ENCODE results near the gene PBX1.
A peak's percentile ranks its signal among the peaks of the same experiment; 100 is the strongest.

PBX1 gene

DNA sequence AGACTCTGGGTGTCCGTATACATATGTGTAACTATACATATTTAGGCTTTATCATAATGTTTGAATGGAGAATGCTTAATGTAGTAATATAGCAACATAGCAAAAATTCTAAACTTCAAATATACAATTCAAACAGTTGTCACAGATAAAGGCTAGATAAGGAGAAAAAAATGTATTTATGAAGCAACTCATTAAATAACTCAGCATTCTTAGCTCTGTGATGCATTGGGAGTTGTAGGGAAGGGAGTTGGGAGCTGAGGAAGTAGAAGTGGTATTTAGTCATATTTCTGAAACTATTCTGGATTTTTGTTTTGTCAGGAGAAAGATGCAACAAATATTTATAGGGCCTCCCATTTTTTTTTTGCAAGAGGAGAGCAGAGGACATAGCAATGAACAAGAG lies 197.8 kb downstream of the PBX1 start:
- H3K36me3 Mint-ChIP-seq: no peaks in the 10 kb centered on the region
- no peaks in the 10 kb centered on the region for H3K4me1 Mint-ChIP-seq
- ATAC-seq: no peak
- no peak for DNase-seq (ENCODE audit: low spot score in 2 of 2)
- H3K27ac Mint-ChIP-seq: no peak overlapping the region
- no peak overlapping the region for H3K4me3 Mint-ChIP-seq
- peaks cover 4% of the 10 kb centered on the region for H3K9me3 Mint-ChIP-seq

GRCh38 chr1:164757625-164758024 lies 198.6 kb downstream of the PBX1 start:
- no peak overlapping the region for H3K27ac Mint-ChIP-seq
- DNase-seq (ENCODE audit: low spot score in 2 of 2) (no peak), ATAC-seq (no peak)
- H3K4me1 Mint-ChIP-seq: no peaks in the 10 kb centered on the region
- no peak overlapping the region for H3K4me3 Mint-ChIP-seq
- H3K36me3 Mint-ChIP-seq: no peaks in the 10 kb centered on the region
- H3K9me3 Mint-ChIP-seq: peaks cover 4% of the 10 kb centered on the region

GRCh38 chr1:164759144-164759920 lies 200.3 kb downstream of the PBX1 start:
- no peaks in the 10 kb centered on the region for H3K36me3 Mint-ChIP-seq
- no peak overlapping the region for H3K4me3 Mint-ChIP-seq
- DNase-seq (ENCODE audit: low spot score in 2 of 2) (no peak), ATAC-seq (no peak)
- H3K9me3 Mint-ChIP-seq: peaks cover 4% of the 10 kb centered on the region
- H3K4me1 Mint-ChIP-seq: no peaks in the 10 kb centered on the region
- no peak overlapping the region for H3K27ac Mint-ChIP-seq

DNA sequence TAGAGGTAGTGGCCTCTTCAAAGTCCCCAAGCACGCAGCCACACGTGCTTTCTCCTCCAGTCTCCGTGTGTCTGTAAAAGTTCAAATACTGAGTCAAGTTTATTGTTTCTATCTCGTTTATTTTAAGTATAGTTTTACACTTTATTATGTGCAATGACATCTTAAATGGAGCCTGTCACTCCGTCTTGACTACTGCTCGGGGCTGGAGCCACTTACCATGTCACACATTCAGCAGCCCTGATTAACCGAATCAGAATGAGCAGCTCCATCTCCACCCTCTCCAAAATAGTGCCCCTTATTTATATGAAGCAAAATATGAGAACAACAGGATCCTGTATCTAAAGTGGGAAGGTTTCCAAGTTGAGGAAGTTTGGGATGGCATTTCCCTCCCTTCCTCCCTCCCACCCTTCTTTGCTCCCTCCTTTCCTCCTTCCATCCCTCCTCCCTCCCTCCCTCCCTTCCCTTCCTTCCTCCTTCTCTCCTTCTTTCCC lies 201.0 kb downstream of the PBX1 start:
- DNase-seq (ENCODE audit: low spot score in 2 of 2) (no peak), ATAC-seq (no peak)
- Mint-ChIP-seq H3K4me1 (no peaks in the 10 kb centered on the region), H3K27ac (no peak overlapping the region), H3K9me3 (peaks cover 4% of the 10 kb centered on the region), H3K36me3 (no peaks in the 10 kb centered on the region), H3K4me3 (no peak overlapping the region)

- Mint-ChIP-seq H3K4me1 (no peaks in the 10 kb centered on the region), H3K27ac (no peak overlapping the region), H3K36me3 (no peaks in the 10 kb centered on the region), H3K4me3 (no peak overlapping the region), H3K9me3 (peaks cover 4% of the 10 kb centered on the region)
- DNase-seq (ENCODE audit: low spot score in 2 of 2): no peak
- ATAC-seq: no peak
Observed at GRCh38 chr1:164760569-164760968, 201.6 kb downstream of the PBX1 start.

GRCh38 chr1:164761009-164761408 lies 202.0 kb downstream of the PBX1 start:
- DNase-seq (ENCODE audit: low spot score in 2 of 2) (no peak), ATAC-seq (no peak)
- Mint-ChIP-seq H3K4me1 (no peaks in the 10 kb centered on the region), H3K4me3 (no peak overlapping the region), H3K9me3 (peaks cover 4% of the 10 kb centered on the region), H3K27ac (no peak overlapping the region), H3K36me3 (no peaks in the 10 kb centered on the region)

GRCh38 chr1:164763098-164763497 lies 204.1 kb downstream of the PBX1 start:
- Mint-ChIP-seq H3K9me3 (peaks cover 4% of the 10 kb centered on the region), H3K27ac (no peak overlapping the region), H3K36me3 (no peaks in the 10 kb centered on the region), H3K4me1 (no peaks in the 10 kb centered on the region), H3K4me3 (no peak overlapping the region)
- no peak for ATAC-seq
- DNase-seq (ENCODE audit: low spot score in 2 of 2): no peak

DNA sequence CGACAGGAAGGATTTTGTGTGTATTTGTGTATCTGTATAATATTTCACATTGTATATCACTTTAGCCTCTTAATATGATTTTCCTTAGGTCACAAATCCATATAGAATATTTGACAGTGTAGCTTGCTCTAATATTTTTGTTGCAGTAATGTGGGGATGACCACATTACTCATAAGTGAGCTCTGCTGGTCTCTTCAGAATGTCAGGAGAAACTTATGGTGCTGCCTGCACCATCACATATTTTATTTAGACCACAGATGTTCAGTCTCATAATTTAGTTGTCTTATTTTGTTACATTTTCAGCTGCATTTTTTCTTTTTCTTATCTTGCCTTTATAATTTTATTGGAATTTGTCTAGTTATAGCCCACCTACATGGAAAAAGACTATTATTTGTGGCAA lies 205.3 kb downstream of the PBX1 start:
- Mint-ChIP-seq H3K36me3 (no peaks in the 10 kb centered on the region), H3K27ac (no peak overlapping the region), H3K9me3 (peaks cover 4% of the 10 kb centered on the region), H3K4me3 (no peak overlapping the region), H3K4me1 (no peaks in the 10 kb centered on the region)
- DNase-seq (ENCODE audit: low spot score in 2 of 2) (no peak), ATAC-seq (no peak)

DNA sequence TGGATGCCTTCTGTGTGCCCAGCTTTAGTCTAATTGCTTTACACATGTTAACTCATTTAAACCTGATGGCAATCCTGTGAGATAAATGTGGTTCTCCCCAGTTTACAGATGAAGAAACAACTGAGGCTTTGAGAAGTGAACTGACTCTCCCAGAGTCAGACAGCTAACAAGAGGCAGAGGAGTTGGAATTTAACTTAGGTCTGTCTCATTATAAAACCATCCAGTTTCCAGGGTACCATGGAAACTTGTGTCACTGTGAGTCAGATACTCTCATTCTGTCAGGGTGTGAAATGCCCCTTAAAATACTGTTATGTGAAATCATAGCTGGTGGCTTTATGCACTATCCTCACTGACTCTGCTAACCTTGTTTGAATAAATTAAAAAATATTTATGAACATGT lies 206.6 kb downstream of the PBX1 start:
- ATAC-seq (peak; percentile 61), DNase-seq (ENCODE audit: low spot score in 2 of 2) (no peak)
- Mint-ChIP-seq H3K4me3 (no peak overlapping the region), H3K36me3 (no peaks in the 10 kb centered on the region), H3K4me1 (no peaks in the 10 kb centered on the region), H3K9me3 (peaks cover under 1% of the 10 kb centered on the region), H3K27ac (no peak overlapping the region)

- no peak for DNase-seq (ENCODE audit: low spot score in 2 of 2)
- no peak for ATAC-seq
- H3K9me3 Mint-ChIP-seq: no peaks in the 10 kb centered on the region
- H3K36me3 Mint-ChIP-seq: no peaks in the 10 kb centered on the region
- no peak overlapping the region for H3K4me3 Mint-ChIP-seq
- no peaks in the 10 kb centered on the region for H3K4me1 Mint-ChIP-seq
- no peak overlapping the region for H3K27ac Mint-ChIP-seq
Observed at GRCh38 chr1:164765992-164766720, 207.2 kb downstream of the PBX1 start.

- no peaks in the 10 kb centered on the region for H3K36me3 Mint-ChIP-seq
- no peak overlapping the region for H3K27ac Mint-ChIP-seq
- DNase-seq (ENCODE audit: low spot score in 2 of 2) (no peak), ATAC-seq (no peak)
- no peaks in the 10 kb centered on the region for H3K4me1 Mint-ChIP-seq
- H3K9me3 Mint-ChIP-seq: no peaks in the 10 kb centered on the region
- no peak overlapping the region for H3K4me3 Mint-ChIP-seq
Observed at GRCh38 chr1:164767752-164768402, 208.9 kb downstream of the PBX1 start.

DNA sequence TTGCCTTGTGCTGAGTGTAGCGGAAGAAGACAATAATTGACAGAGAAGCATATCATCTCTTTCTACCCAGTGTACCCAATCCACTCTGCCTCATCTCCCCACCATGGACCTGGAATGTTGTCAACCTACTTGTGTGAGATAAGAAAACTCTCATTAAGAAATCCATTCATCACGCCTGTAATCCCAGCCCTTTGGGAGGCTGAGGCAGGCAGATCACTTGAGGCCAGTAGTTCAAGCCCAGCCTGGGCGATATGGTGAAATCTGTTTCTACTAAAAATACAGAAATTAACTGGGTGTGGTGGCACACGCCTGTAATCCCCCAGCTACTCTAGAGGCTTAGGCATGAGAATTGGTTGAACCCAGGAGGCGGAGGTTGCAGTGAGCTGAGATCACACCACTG lies 209.6 kb downstream of the PBX1 start:
- no peak overlapping the region for H3K27ac Mint-ChIP-seq
- peaks cover 2% of the 10 kb centered on the region for H3K9me3 Mint-ChIP-seq
- no peaks in the 10 kb centered on the region for H3K36me3 Mint-ChIP-seq
- DNase-seq (ENCODE audit: low spot score in 2 of 2): no peak
- no peak for ATAC-seq
- H3K4me1 Mint-ChIP-seq: no peaks in the 10 kb centered on the region
- no peak overlapping the region for H3K4me3 Mint-ChIP-seq

DNA sequence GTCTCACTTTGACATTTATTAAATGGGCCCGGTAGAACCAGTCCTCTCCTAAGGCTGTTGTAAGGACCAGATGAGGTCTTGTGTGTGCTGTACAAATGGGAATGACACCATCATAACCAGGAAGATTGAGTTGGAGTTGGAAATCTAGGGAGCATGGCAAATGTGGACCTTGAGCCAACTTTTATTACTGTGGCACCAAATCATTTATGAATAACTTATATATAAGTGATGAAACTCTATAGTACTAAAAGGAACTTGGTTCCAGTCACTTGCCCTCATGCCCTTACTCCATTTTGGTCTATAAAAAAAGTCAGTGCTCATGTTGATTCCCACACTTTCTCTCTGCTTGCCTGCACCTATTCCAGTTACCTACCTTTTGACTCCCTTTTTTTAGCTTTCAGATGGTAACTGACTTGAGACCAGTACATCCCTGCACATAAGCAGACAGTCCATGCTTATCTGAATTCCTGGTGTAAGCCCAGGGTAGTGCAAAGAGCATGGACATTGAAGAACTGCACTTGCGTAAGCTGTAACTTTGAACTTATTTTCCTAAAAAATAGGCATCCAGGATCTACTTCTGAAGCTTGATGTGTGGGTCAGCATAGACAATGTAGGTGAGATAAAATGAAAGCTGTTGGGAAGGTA lies 210.6 kb downstream of the PBX1 start:
- H3K36me3 Mint-ChIP-seq: no peaks in the 10 kb centered on the region
- no peak overlapping the region for H3K4me3 Mint-ChIP-seq
- DNase-seq (ENCODE audit: low spot score in 2 of 2) (no peak), ATAC-seq (no peak)
- no peak overlapping the region for H3K27ac Mint-ChIP-seq
- H3K4me1 Mint-ChIP-seq: no peaks in the 10 kb centered on the region
- H3K9me3 Mint-ChIP-seq: peaks cover 3% of the 10 kb centered on the region

DNA sequence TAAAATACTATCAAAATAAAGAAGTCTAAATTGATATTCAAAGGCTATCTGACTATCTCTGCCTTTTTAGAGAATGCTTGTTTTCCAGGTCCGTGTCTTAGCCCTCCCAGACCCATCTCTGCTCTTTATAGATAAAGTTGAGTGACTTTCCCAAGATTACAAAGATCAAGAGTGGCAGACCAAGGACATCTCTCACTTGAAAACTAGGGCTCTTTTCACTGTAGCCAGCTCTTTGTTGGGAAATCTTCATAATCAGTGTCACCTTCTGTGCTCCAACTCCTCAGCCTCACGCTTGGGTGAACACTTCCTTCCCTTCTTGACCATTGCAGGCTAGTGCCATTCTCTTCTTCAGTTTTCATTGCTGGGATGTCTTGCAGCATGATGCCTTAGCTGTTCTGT lies 211.1 kb downstream of the PBX1 start:
- H3K36me3 Mint-ChIP-seq: no peaks in the 10 kb centered on the region
- H3K4me1 Mint-ChIP-seq: no peaks in the 10 kb centered on the region
- ATAC-seq (no peak), DNase-seq (ENCODE audit: low spot score in 2 of 2) (no peak)
- H3K27ac Mint-ChIP-seq: no peak overlapping the region
- no peak overlapping the region for H3K4me3 Mint-ChIP-seq
- peaks cover 3% of the 10 kb centered on the region for H3K9me3 Mint-ChIP-seq

DNA sequence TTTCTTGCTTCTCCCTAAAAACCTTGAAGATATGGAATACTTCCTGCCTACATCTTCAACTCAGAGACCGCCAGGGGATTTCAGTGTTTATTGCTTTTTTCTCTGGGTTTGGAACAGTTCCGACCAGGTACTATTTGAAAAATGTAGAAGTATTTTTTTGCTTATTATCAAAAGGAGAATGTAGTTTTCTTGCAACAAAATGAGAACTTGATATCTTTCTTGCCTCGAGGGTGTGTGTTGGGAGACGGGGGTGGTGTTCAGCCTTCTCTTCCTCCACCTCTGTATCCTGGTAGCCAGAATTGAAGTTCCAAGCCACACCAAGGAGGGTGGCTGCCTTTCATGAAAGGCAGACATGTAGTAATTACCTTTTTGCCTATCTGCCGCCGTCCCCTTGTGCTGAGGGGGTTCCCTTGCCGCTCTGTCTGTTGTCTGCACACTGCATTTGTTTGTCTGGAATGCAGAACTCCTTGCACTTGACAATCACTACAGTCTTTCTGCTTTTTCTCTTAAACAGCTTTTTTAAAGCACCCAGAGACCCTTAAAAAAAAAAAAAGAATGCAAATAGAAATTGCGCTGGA lies 212.1 kb downstream of the PBX1 start:
- no peak for ATAC-seq
- DNase-seq (ENCODE audit: low spot score in 2 of 2): no peak
- no peaks in the 10 kb centered on the region for H3K36me3 Mint-ChIP-seq
- H3K27ac Mint-ChIP-seq: no peak overlapping the region
- H3K4me3 Mint-ChIP-seq: no peak overlapping the region
- H3K4me1 Mint-ChIP-seq: no peaks in the 10 kb centered on the region
- H3K9me3 Mint-ChIP-seq: peaks cover 3% of the 10 kb centered on the region

Data from stimulated activated effector memory CD8-positive, alpha-beta T cell treated with anti-CD3 and anti-CD28 coated beads, Interleukin-12 subunit alpha, Interleukin-12 subunit beta, amount 100 ng/mL, for 72 hours (primary cell).